Measurements from ENCODE around the gene WDR70.
"Not testable (repeated sequence)": the region's sequence is repeated elsewhere in the genome, so short reads cannot be mapped to it uniquely, and the experiment has no call there.

Gene WDR70

GRCh38 chr5:37379100-37379628 lies at the start of gene WDR70:
Gene WDR70 (plus strand): TSS chr5:37379318. CDS start chr5:37379368, 50 bp downstream.
- H3K9me3 ChIP-seq; H3K27me3 ChIP-seq; intact Hi-C loops (cut with DNase I; ENCODE audit: low total_unique reads): not testable (repeated sequence)
- peak; percentile 82 to 91 for DNase-seq
- peak; percentile 45 to 59 for TF ChIP-seq CTCF (IDR thresholded peaks at IDR 0.05)
- Histone ChIP-seq H3K36me3 (peaks cover 19 to 28% (median 25%) of the 10 kb centered on the region in 3 donors), H3K27ac (peak within 1 kb of the TSS; percentile 74 to 80), H3K4me1 (peaks cover 0 to 17% (median 6%) of the 10 kb centered on the region in 4 donors), H3K4me3 (peak within 1 kb of the TSS; percentile 92 to 95)

- not testable (repeated sequence) for H3K9me3 ChIP-seq, H3K27me3 ChIP-seq, H3K4me3 ChIP-seq, H3K4me1 ChIP-seq, DNase-seq, H3K27ac ChIP-seq
- intact Hi-C loops (cut with DNase I; ENCODE audit: low total_unique reads) = loop anchor here (10.0 kb wide), 1 partner anchor 310 kb away; no protein-coding TSS in a partner anchor
- H3K36me3 ChIP-seq = peaks cover 68 to 89% (median 76%) of the 10 kb centered on the region in 3 donors
Measured at GRCh38 chr5:37334754-37335153, 44.4 kb upstream of the WDR70 start.

GRCh38 chr5:37342741-37343140 lies 36.4 kb upstream of the WDR70 start:
- H3K4me1 ChIP-seq; intact Hi-C loops (cut with DNase I; ENCODE audit: low total_unique reads); H3K27ac ChIP-seq; DNase-seq; H3K4me3 ChIP-seq; H3K9me3 ChIP-seq; H3K27me3 ChIP-seq: not testable (repeated sequence)
- H3K36me3 ChIP-seq = peaks cover 70 to 95% (median 92%) of the 10 kb centered on the region in 3 donors

GRCh38 chr5:37355161-37355560 lies 24.0 kb upstream of the WDR70 start:
- Histone ChIP-seq H3K9me3 (no peaks in the 10 kb centered on the region), H3K4me3 (no peak overlapping the region), H3K27ac (no peak overlapping the region), H3K4me1 (no peaks in the 10 kb centered on the region), H3K27me3 (no peaks in the 10 kb centered on the region), H3K36me3 (peaks cover 70 to 88% (median 70%) of the 10 kb centered on the region in 3 donors)
- TF ChIP-seq CTCF (IDR thresholded peaks at IDR 0.05) = no peak
- intact Hi-C loops (cut with DNase I; ENCODE audit: low total_unique reads) = no loop called here
- no peak for DNase-seq

GRCh38 chr5:37370550-37370863 lies 8.6 kb upstream of the WDR70 start:
- H3K4me1 ChIP-seq = peaks cover 0 to 27% (median 20%) of the 10 kb centered on the region in 4 donors
- intact Hi-C loops (cut with DNase I; ENCODE audit: low total_unique reads) = no loop called here
- peak in 1 of 2 donors; percentile 24 for DNase-seq
- peak overlapping the region; percentile 71 to 81 for H3K4me3 ChIP-seq
- H3K27ac ChIP-seq = peak overlapping the region; percentile 79 to 82
- no peaks in the 10 kb centered on the region for H3K9me3 ChIP-seq
- H3K27me3 ChIP-seq = no peaks in the 10 kb centered on the region
- TF ChIP-seq CTCF (IDR thresholded peaks at IDR 0.05) = no peak
- H3K36me3 ChIP-seq = no peaks in the 10 kb centered on the region

- Histone ChIP-seq H3K27ac (peak within 1 kb of the TSS; percentile 79 to 82), H3K9me3 (no peaks in the 10 kb centered on the region), H3K36me3 (no peaks in the 10 kb centered on the region), H3K4me3 (peak within 1 kb of the TSS; percentile 71 to 81), H3K27me3 (no peaks in the 10 kb centered on the region), H3K4me1 (peaks cover 0 to 27% (median 20%) of the 10 kb centered on the region in 4 donors)
- no peak for TF ChIP-seq CTCF (IDR thresholded peaks at IDR 0.05)
- intact Hi-C loops (cut with DNase I; ENCODE audit: low total_unique reads) = no loop called here
- peak; percentile 89 to 94 for DNase-seq
Measured at GRCh38 chr5:37370864-37371726, 8.0 kb upstream of the WDR70 start, which contains the start of gene NUP155. Gene NUP155 (minus strand): TSS chr5:37371106. CDS start chr5:37370977, 129 bp downstream.
